Neuronal stem cell (in vitro differentiated cells): ENCODE measurements around the gene SSBP1.
"Not testable (repeated sequence)": the region's sequence is repeated elsewhere in the genome, so short reads cannot be mapped to it uniquely, and the experiment has no call there.

Source experiments
- DNase-seq: peaks from one replicate; pipeline ENCODE4 v3.0.0-alpha.2; 2013; ENCODE audit warnings: low spot score
- H2AFZ ChIP-seq: one replicate; pipeline ENCODE4 v1.6.1; 2013; ENCODE audit warnings: mild to moderate bottlenecking, low read length, inconsistent platforms
- H2AK5ac ChIP-seq: 2 replicates; pipeline ENCODE4 v1.6.1; 2013; ENCODE audit warnings: low read depth, mild to moderate bottlenecking, inconsistent platforms, low read length, moderate library complexity, mixed read lengths
- H2BK120ac ChIP-seq: 2 replicates; pipeline ENCODE4 v1.6.1; 2013; ENCODE audit warnings: low read depth, mild to moderate bottlenecking, inconsistent platforms, low read length, moderate library complexity, mixed read lengths
- H2BK12ac ChIP-seq: one replicate; pipeline ENCODE4 v1.6.1; 2013; ENCODE audit warnings: low read length, inconsistent platforms
- H2BK15ac ChIP-seq: 2 replicates; pipeline ENCODE4 v1.6.1; 2013; ENCODE audit warnings: mild to moderate bottlenecking, low read length, inconsistent platforms, mixed read lengths
- H2BK5ac ChIP-seq: one replicate; pipeline ENCODE4 v1.6.1; 2013; ENCODE audit warnings: inconsistent platforms, mild to moderate bottlenecking, low read length, moderate library complexity
- H3K14ac ChIP-seq: one replicate; pipeline ENCODE4 v1.6.1; 2013; ENCODE audit warnings: low read length, inconsistent platforms
- H3K18ac ChIP-seq: 2 replicates; pipeline ENCODE4 v1.6.1; 2013; ENCODE audit warnings: low read length, inconsistent platforms
- H3K23ac ChIP-seq: 2 replicates; pipeline ENCODE4 v1.6.1; 2013; ENCODE audit warnings: low read depth, mild to moderate bottlenecking, mixed read lengths, low read length, inconsistent platforms; ENCODE audit not compliant: poor library complexity
- H3K27ac ChIP-seq: replicated peaks from 3 replicates; pipeline ENCODE4 v1.5.1; 2013; ENCODE audit warnings: low read length, inconsistent platforms
- H3K27me3 ChIP-seq, 3 experiments: 2 replicates each; pipeline ENCODE4 v1.6.1; 2013; ENCODE audit warnings: low read length in 3 of 3, mild to moderate bottlenecking in 2 of 3, inconsistent platforms in 1 of 3, low read depth in 1 of 3, mixed read lengths in 1 of 3, moderate library complexity in 1 of 3; ENCODE audit not compliant: control insufficient read depth in 3 of 3, insufficient read depth in 3 of 3
- H3K36me3 ChIP-seq, 2 donors: replicated peaks in 1 of 2; 2 replicates each; pipeline ENCODE4 v1.6.1; 2013; ENCODE audit warnings: low read length in 2 of 2; ENCODE audit not compliant: control insufficient read depth in 2 of 2, insufficient read depth in 2 of 2
- H3K4ac ChIP-seq: 2 replicates; pipeline ENCODE4 v1.6.1; 2013; ENCODE audit warnings: inconsistent platforms, mild to moderate bottlenecking, low read length, moderate library complexity
- H3K4me1 ChIP-seq, 2 donors: 1 replicate in 1 of 2; 2 replicates in 1 of 2; pipeline ENCODE4 v1.6.1; 2013; ENCODE audit warnings: low read length in 2 of 2, low read depth in 1 of 2; ENCODE audit not compliant: control insufficient read depth in 2 of 2, insufficient read depth in 1 of 2
- H3K4me2 ChIP-seq: one replicate; pipeline ENCODE4 v1.6.1; 2013; ENCODE audit warnings: mild to moderate bottlenecking, low read length, inconsistent platforms; ENCODE audit not compliant: insufficient read depth, poor library complexity, severe bottlenecking
- H3K4me3 ChIP-seq, 2 donors: 2 replicates each; pipeline ENCODE4 v1.5.1; 2013; ENCODE audit warnings: low read length in 2 of 2, mild to moderate bottlenecking in 2 of 2, inconsistent platforms in 1 of 2, moderate library complexity in 1 of 2
- H3K79me1 ChIP-seq: one replicate; pipeline ENCODE4 v1.6.1; 2013; ENCODE audit warnings: low read depth, mild to moderate bottlenecking, inconsistent platforms, low read length, moderate library complexity
- H3K9ac ChIP-seq: one replicate; pipeline ENCODE4 v1.6.1; 2013; ENCODE audit warnings: mild to moderate bottlenecking, low read depth, low read length, inconsistent platforms; ENCODE audit not compliant: poor library complexity
- H3K9me3 ChIP-seq, 2 donors: replicated peaks in 1 of 2; 2 replicates each; pipeline versions ENCODE3 to v1.6.1; 2013; ENCODE audit warnings: low read length in 2 of 2, mild to moderate bottlenecking in 2 of 2, inconsistent platforms in 1 of 2, low read depth in 1 of 2, mixed read lengths in 1 of 2, moderate library complexity in 1 of 2; ENCODE audit not compliant: control insufficient read depth in 2 of 2, insufficient read depth in 1 of 2
- H4K8ac ChIP-seq: one replicate; pipeline ENCODE4 v1.6.1; 2013; ENCODE audit warnings: low read depth, mild to moderate bottlenecking, inconsistent platforms, low read length, moderate library complexity
- H4K91ac ChIP-seq: one replicate; pipeline ENCODE4 v1.6.1; 2013; ENCODE audit warnings: low read length, low read depth, mild to moderate bottlenecking, inconsistent platforms; ENCODE audit not compliant: poor library complexity
- WGBS, 2 donors: extraction: QIAGEN DNeasy Blood & Tissue Kit; methylation state at CpG; one replicate each; pipeline ENCODE4 v1.1.7; 2013; ENCODE audit warnings: missing lambda C conversion rate in 2 of 2, mixed read lengths in 1 of 2; ENCODE audit not compliant: insufficient read length in 2 of 2, insufficient replicate concordance in 1 of 2; ENCODE audit errors: extremely low coverage in 2 of 2; 5-methylcytosine and 5-hydroxymethylcytosine counted together

The SSBP1 gene

DNA sequence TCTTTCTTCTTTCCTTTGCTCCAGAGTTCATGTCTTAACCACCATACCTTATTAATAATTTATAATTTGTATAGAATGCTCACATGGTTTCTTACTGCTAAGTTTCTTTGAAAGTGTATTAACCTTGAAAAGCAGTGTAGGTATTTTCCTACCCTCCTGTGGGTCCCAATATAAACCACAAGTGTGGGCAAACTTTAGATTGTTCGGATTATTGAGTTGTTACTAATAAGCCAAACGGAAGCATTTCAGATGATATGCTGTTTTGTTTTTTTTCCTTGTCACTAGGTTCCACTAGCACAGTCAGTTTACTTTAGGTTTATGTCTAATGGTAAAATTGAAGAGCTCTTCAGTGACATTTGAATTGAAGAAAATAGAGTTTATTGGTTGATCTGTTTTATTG lies 10.2 kb downstream of the SSBP1 start:
- Histone ChIP-seq H2BK15ac (no peak overlapping the region), H3K4me3 (no peak overlapping the region), H3K9ac (no peak overlapping the region), H3K23ac (no peak overlapping the region), H2AK5ac (no peak overlapping the region), H4K8ac (no peak overlapping the region), H3K4me2 (no peak overlapping the region), H3K4ac (no peak overlapping the region), H2BK5ac (no peak overlapping the region), H3K9me3 (peaks cover 3 to 41% of the 10 kb centered on the region in 2 donors), H3K36me3 (peaks cover 38 to 100% of the 10 kb centered on the region in 2 donors), H2BK120ac (no peak overlapping the region), H3K14ac (no peak overlapping the region), H2BK12ac (no peak overlapping the region), H3K4me1 (no peaks in the 10 kb centered on the region), H3K18ac (no peak overlapping the region), H3K27me3 (no peaks in the 10 kb centered on the region), H2AFZ (no peak overlapping the region), H3K79me1 (no peaks in the 10 kb centered on the region), H3K27ac (no peak overlapping the region), H4K91ac (no peak overlapping the region)
- no peak for DNase-seq
- no CpG with 5 or more reads among the region's 2 CpGs for WGBS, 2 donors

- H3K27me3 ChIP-seq, H4K91ac ChIP-seq, DNase-seq, H4K8ac ChIP-seq, H2BK12ac ChIP-seq, H2AK5ac ChIP-seq, H2BK5ac ChIP-seq, H3K79me1 ChIP-seq, H3K23ac ChIP-seq, H3K27ac ChIP-seq, H2BK120ac ChIP-seq, H3K4me2 ChIP-seq, H2AFZ ChIP-seq, H3K18ac ChIP-seq, H2BK15ac ChIP-seq, H3K4me3 ChIP-seq, H3K9ac ChIP-seq, H3K4ac ChIP-seq, H3K4me1 ChIP-seq, H3K14ac ChIP-seq: not testable (repeated sequence)
- Histone ChIP-seq H3K36me3 (peaks cover 32 to 100% of the 10 kb centered on the region in 2 donors), H3K9me3 (peaks cover 3 to 41% of the 10 kb centered on the region in 2 donors)
- no CpG with 5 or more reads among the region's 10 CpGs for WGBS, 2 donors
These were observed 13.7 kb downstream of the SSBP1 start for GRCh38 chr7:141751904-141752303.

DNA sequence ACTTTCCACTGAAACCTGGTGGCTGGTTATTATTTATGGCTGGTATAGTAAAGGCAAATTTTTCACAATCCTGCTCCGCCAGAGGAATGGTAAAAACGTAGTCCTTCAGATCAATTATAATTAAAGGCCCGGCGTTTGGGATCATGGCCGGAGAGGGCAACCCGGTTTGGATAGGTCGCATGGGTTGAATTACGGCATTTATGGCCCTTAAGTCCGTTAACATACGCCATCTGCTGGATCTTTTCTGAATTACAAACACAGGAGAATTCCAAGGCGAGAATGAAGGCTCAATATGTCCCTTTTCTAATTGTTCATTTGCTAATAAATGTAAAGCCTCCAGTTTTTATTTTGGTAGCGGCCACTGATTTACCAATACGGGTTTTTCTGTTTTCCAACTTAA lies 14.5 kb downstream of the SSBP1 start:
- no peak for DNase-seq

DNA sequence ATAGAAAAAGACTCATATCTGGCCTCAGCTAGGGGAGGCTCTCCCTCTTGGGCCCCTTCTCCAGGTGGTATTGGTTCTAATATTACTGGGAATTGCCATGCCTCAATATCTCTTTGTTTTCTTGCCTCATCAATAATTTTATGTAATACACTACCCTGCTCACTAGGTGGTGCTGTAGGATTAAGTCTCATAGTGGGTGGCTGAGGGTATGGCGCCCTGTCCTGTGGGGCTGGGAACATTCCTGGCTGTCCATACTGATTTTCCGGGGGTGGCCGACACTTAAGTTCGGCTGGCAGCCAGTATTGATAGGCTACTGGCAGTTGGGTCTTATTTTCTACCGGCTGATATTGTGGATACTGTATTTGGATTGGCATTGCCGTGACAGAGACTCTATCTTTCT lies 16.8 kb downstream of the SSBP1 start:
- Histone ChIP-seq H2BK120ac (no peak overlapping the region), H3K4me2 (no peak overlapping the region), H4K8ac (no peak overlapping the region), H3K9ac (no peak overlapping the region), H2BK5ac (no peak overlapping the region), H3K27ac (no peak overlapping the region), H3K14ac (no peak overlapping the region), H3K27me3 (no peaks in the 10 kb centered on the region), H3K4me1 (no peaks in the 10 kb centered on the region), H2AK5ac (no peak overlapping the region), H3K9me3 (peaks cover under 1 to 34% of the 10 kb centered on the region in 2 donors), H3K23ac (no peak overlapping the region), H3K4me3 (no peak overlapping the region), H2BK15ac (no peak overlapping the region), H3K4ac (no peak overlapping the region), H4K91ac (no peak overlapping the region), H2BK12ac (no peak overlapping the region), H2AFZ (no peak overlapping the region), H3K79me1 (no peaks in the 10 kb centered on the region), H3K36me3 (peaks cover 41 to 98% of the 10 kb centered on the region in 2 donors), H3K18ac (no peak overlapping the region)
- peak; percentile 9 for DNase-seq
- WGBS, 2 donors: no CpG with 5 or more reads among the region's 6 CpGs

More for the DNA sequence above, 14.5 kb downstream of the SSBP1 start:
- Histone ChIP-seq H2BK120ac (no peak overlapping the region), H3K14ac (no peak overlapping the region), H3K79me1 (no peaks in the 10 kb centered on the region), H3K4me2 (no peak overlapping the region), H3K9me3 (peaks cover 3 to 41% of the 10 kb centered on the region in 2 donors), H2BK15ac (no peak overlapping the region), H3K23ac (no peak overlapping the region), H3K4me1 (no peaks in the 10 kb centered on the region), H3K4ac (no peak overlapping the region), H3K9ac (no peak overlapping the region), H2BK12ac (no peak overlapping the region), H3K4me3 (no peak overlapping the region), H2AK5ac (no peak overlapping the region), H2BK5ac (no peak overlapping the region), H3K18ac (no peak overlapping the region), H4K8ac (no peak overlapping the region), H2AFZ (no peak overlapping the region), H4K91ac (no peak overlapping the region), H3K27ac (no peak overlapping the region), H3K36me3 (peaks cover 37 to 100% of the 10 kb centered on the region in 2 donors), H3K27me3 (no peaks in the 10 kb centered on the region)
- no CpG with 5 or more reads among the region's 13 CpGs for WGBS, 2 donors
